ENCODE data around the gene DNAAF6.
"Not testable (repeated sequence)": the region's sequence is repeated elsewhere in the genome, so short reads cannot be mapped to it uniquely, and the experiment has no call there.

Gene DNAAF6

DNA sequence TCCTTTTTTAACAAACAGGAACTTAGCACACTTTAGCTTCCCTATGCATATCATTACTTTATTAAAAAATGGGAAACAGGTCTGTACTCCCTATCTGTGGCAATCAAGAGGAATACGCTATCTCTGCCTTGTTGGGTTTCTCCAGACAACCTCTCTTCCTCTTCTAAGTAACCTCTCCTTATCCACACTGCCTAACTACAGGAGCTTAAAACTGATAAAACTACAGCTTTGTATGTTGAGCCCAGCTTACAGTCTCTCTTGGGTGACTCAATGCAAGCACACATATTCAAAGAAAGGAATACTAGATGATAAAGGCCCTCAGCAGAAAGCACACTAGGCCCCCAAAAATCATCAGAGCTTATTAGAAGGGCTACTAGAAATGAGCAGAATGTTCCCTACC is 9.1 kb upstream of the DNAAF6 start:
- TF ChIP-seq EZH2phosphoT487 (IDR thresholded peaks at IDR 0.05; ENCODE audit: borderline replicate concordance, low read length) (no peak), CTCF (IDR thresholded peaks at IDR 0.05; ENCODE audit: low read depth, low read length, poor library complexity, severe bottlenecking) (no peak)
- Histone ChIP-seq H3K9me3 (ENCODE audit: control insufficient read depth, insufficient read depth, low read length) (no peaks in the 10 kb centered on the region), H3F3A (ENCODE audit: control insufficient read depth, insufficient read depth) (no peaks in the 10 kb centered on the region), H3K79me2 (ENCODE audit: control insufficient read depth, low read length) (no peaks in the 10 kb centered on the region), H3K36me3 (ENCODE audit: control insufficient read depth, low read length) (no peaks in the 10 kb centered on the region), H4K20me1 (ENCODE audit: control insufficient read depth, insufficient read depth, low read depth, low read length) (no peaks in the 10 kb centered on the region), H3K27ac (ENCODE audit: low read depth, low read length) (no peak overlapping the region), H3K4me2 (ENCODE audit: low read length) (no peak overlapping the region), H3K4me1 (ENCODE audit: control insufficient read depth, low read length) (no peaks in the 10 kb centered on the region), H3K27me3 (ENCODE audit: control insufficient read depth, low read length) (no peaks in the 10 kb centered on the region), H3K9me2 (replicated peaks; ENCODE audit: control insufficient read depth, low read length) (no peaks in the 10 kb centered on the region), H3K4me3 (ENCODE audit: low read length) (no peak overlapping the region)

- not testable (repeated sequence) for H3K4me2 ChIP-seq (ENCODE audit: low read length); H4K20me1 ChIP-seq (ENCODE audit: control insufficient read depth, insufficient read depth, low read depth, low read length); H3K27me3 ChIP-seq (ENCODE audit: control insufficient read depth, low read length); H3K4me1 ChIP-seq (ENCODE audit: control insufficient read depth, low read length); H3K9me2 ChIP-seq (replicated peaks; ENCODE audit: control insufficient read depth, low read length); H3K36me3 ChIP-seq (ENCODE audit: control insufficient read depth, low read length); H3K4me3 ChIP-seq (ENCODE audit: low read length); H3K9me3 ChIP-seq (ENCODE audit: control insufficient read depth, insufficient read depth, low read length); H3K79me2 ChIP-seq (ENCODE audit: control insufficient read depth, low read length); H3K27ac ChIP-seq (ENCODE audit: low read depth, low read length); H3F3A ChIP-seq (ENCODE audit: control insufficient read depth, insufficient read depth)
Measured at GRCh38 chrX:107198074-107198473, 8.3 kb upstream of the DNAAF6 start.

- Histone ChIP-seq H3K9me2 (replicated peaks; ENCODE audit: control insufficient read depth, low read length) (no peaks in the 10 kb centered on the region), H3K36me3 (ENCODE audit: control insufficient read depth, low read length) (no peaks in the 10 kb centered on the region), H3K4me2 (ENCODE audit: low read length) (no peak overlapping the region), H3K9me3 (ENCODE audit: control insufficient read depth, insufficient read depth, low read length) (no peaks in the 10 kb centered on the region), H3K79me2 (ENCODE audit: control insufficient read depth, low read length) (peaks cover 4% of the 10 kb centered on the region), H3K4me3 (ENCODE audit: low read length) (no peak overlapping the region), H3F3A (ENCODE audit: control insufficient read depth, insufficient read depth) (no peaks in the 10 kb centered on the region), H3K27ac (ENCODE audit: low read depth, low read length) (no peak overlapping the region), H4K20me1 (ENCODE audit: control insufficient read depth, insufficient read depth, low read depth, low read length) (no peaks in the 10 kb centered on the region), H3K4me1 (ENCODE audit: control insufficient read depth, low read length) (0 out of 2 replicates have a peak, but pooled peaks cover 3% of the 10 kb centered on the region), H3K27me3 (ENCODE audit: control insufficient read depth, low read length) (no peaks in the 10 kb centered on the region)
- no peak for TF ChIP-seq CTCF (IDR thresholded peaks at IDR 0.05; ENCODE audit: low read depth, low read length, poor library complexity, severe bottlenecking)
- no peak for TF ChIP-seq EZH2phosphoT487 (IDR thresholded peaks at IDR 0.05; ENCODE audit: borderline replicate concordance, low read length)
Measured at GRCh38 chrX:107199491-107199890, 6.9 kb upstream of the DNAAF6 start.

DNA sequence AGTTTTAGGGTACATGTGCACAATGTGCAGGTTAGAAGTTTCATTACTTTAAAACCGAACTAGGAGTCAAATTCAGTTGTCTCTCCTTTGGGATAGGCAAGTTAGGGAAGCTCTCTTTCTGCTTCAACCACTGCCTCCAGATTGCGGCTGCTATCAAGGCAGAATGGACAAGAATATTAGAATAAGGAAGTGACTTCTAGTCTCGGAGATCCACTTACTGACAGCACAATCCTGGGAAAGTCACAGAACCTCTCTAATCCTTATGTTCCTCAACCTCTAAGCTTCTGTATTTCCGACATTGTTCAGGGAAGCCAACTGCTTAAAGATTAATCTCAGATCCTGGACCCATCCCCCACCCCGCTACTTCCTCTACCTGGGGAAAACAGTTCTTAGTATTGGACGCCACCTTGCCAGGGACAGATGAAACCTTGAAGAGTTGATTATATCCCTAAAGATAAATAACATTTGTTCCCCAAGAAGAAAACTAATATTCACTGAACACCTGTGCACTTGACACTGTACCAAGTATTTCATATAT is 2.3 kb upstream of the DNAAF6 start:
- no peak overlapping the region for H3K4me3 ChIP-seq (ENCODE audit: low read length)
- no peaks in the 10 kb centered on the region for H3F3A ChIP-seq (ENCODE audit: control insufficient read depth, insufficient read depth)
- TF ChIP-seq CTCF (IDR thresholded peaks at IDR 0.05; ENCODE audit: low read depth, low read length, poor library complexity, severe bottlenecking) (no peak), EZH2phosphoT487 (IDR thresholded peaks at IDR 0.05; ENCODE audit: borderline replicate concordance, low read length) (no peak)
- no peaks in the 10 kb centered on the region for H3K9me3 ChIP-seq (ENCODE audit: control insufficient read depth, insufficient read depth, low read length)
- H3K9me2 ChIP-seq (replicated peaks; ENCODE audit: control insufficient read depth, low read length), result no peaks in the 10 kb centered on the region
- no peak overlapping the region for H3K4me2 ChIP-seq (ENCODE audit: low read length)
- peaks cover 10% of the 10 kb centered on the region for H3K4me1 ChIP-seq (ENCODE audit: control insufficient read depth, low read length)
- H4K20me1 ChIP-seq (ENCODE audit: control insufficient read depth, insufficient read depth, low read depth, low read length), result no peaks in the 10 kb centered on the region
- H3K79me2 ChIP-seq (ENCODE audit: control insufficient read depth, low read length), result peaks cover 12% of the 10 kb centered on the region
- H3K36me3 ChIP-seq (ENCODE audit: control insufficient read depth, low read length), result no peaks in the 10 kb centered on the region
- no peak overlapping the region for H3K27ac ChIP-seq (ENCODE audit: low read depth, low read length)
- no peaks in the 10 kb centered on the region for H3K27me3 ChIP-seq (ENCODE audit: control insufficient read depth, low read length)
